Stimulated activated CD8-positive, alpha-beta memory T cell treated with anti-CD3 and anti-CD28 coated beads, Interleukin-7, amount 100 ng/mL, for 24 hours (primary cell): ENCODE data around the gene MLXIP.

Experiments used
- DNase-seq: peaks from one replicate; pipeline ENCODE4 v3.0.0-alpha.2; 2020; ENCODE audit warnings: low read depth

MLXIP gene

GRCh38 chr12:122126342-122126635, 47.7 kb downstream of the MLXIP start:
- DNase-seq, result no peak

- no peak for DNase-seq
Observed at GRCh38 chr12:122126713-122127597, 48.4 kb downstream of the MLXIP start.

DNA sequence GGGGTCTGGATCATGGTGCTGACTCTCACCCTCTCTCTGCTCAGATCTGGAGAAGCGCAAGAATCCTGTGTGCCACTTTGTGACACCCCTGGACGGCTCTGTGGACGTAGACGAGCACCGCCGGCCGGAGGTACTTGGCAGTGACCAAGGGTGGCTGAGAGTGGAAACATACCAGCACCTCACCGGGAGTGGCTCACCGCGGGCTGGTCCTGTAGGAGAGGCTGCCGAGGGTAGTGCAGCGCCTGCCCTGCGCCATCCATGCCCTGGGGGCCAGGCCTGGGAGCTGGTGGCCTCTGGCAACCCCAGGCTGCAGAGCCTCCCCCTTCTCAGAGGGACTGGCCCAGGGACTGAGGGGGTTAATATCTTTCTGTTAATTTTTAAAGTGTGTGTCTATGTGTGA, 49.3 kb downstream of the MLXIP start:
- DNase-seq, result no peak

DNA sequence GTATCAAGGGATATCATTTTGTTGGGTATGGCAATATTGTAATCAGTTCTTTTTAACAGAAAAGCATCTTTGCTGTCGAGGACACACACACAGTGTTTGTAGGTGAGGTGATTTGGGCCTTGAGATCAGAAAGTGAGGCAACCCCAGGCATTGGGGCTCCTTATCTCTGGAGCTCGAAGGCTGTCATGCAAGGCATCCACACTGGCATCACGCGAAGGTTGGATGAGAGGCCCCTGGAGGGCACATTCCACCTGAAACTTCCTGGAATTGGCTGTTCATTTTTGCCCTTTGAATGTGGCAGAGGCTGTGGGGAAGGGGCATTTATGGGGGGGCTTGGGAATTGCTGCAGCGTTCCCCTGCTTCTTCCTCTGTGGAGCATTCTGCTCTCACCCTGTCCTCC, 49.9 kb downstream of the MLXIP start:
- no peak for DNase-seq

DNA sequence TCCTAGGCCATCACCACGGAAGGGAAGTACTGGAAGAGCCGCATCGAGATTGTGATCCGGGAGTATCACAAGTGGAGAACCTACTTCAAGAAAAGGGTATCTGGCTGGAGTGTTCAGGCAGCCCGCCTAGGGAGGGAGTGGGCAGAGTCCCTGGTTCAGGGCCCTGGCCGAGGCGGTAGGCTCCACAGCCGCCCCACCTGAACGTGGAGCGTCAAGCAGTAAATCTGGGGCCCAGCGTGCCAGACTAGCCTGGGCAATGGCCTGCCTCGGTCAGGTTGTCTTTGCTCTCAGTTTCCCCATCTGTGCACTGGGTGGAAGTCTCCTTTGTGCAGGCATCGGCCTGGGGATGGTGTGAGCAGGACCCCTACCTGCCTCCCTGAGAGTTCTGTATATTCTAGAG, 50.6 kb downstream of the MLXIP start:
- DNase-seq, result no peak

GRCh38 chr12:122130150-122130549, 51.6 kb downstream of the MLXIP start:
- DNase-seq, result no peak

- DNase-seq, result no peak
Observed at GRCh38 chr12:122133192-122133950, 54.8 kb downstream of the MLXIP start.

DNA sequence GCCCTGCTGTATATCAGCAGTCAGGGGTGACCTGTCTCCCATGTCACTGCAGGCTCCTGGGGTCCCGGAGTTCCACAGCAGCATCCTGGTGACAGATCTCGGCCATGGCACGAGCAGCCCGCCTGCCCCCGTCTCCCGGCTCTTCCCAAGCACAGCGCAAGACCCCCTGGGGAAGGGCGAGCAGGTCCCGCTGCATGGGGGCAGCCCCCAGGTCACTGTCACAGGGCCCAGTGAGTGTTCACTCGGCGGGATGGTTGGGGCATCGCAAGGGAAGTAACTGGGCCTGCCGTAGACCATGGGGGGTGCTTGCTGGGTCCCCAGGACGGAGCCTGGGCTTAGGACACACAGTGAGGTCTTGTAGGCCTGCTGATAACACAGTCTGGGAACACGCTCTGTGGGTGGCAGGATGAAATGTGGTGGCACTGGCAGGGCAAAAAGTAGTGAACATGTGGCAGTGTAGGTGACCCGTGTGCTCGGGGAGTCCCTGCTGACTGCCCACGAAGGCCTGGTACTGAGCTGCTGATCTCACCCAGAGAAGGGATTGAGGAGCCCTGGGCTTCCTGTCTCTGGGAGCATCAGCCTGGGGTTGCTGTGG, 57.0 kb downstream of the MLXIP start:
- no peak for DNase-seq

DNA sequence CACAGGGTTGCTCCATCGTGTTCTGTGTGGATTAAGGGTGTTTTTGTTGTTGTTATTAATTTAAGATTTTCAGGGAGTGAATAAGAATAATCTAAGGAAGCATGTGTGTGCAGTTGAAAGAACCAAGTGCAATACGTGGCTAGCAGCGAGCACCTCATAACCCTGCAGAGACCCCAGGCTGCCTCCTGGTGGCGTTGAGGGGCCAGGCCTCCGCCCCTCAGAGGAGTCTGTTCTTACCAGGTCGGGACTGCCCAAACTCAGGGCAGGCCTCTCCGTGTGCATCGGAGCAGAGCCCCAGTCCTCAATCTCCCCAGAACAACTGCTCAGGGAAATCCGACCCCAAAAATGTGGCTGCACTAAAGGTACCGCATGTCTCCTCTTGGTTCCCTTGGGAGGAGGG, 58.7 kb downstream of the MLXIP start:
- no peak for DNase-seq

DNA sequence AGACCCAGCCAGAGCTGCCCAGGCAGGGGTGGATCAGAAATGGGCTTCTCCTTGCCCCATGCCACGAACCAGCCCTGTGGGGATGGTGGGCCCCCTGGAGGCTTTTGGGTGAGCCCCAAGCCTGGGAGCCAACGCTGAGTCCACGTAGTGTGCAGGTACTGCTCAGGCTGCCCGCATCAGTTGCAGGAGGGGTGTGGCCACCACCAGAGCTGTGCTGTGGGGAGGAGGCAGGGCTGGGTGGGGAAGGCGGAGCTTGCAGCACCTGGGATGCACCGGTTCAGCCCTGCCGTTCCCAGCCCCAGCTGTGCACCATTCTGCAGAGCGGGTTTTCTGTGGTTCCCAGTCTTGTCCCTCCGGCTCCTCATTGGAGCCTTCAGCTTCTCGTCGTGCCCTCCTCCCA, 59.1 kb downstream of the MLXIP start:
- DNase-seq, result no peak

- DNase-seq, result no peak
Observed at GRCh38 chr12:122138181-122138580, 59.6 kb downstream of the MLXIP start.

DNA sequence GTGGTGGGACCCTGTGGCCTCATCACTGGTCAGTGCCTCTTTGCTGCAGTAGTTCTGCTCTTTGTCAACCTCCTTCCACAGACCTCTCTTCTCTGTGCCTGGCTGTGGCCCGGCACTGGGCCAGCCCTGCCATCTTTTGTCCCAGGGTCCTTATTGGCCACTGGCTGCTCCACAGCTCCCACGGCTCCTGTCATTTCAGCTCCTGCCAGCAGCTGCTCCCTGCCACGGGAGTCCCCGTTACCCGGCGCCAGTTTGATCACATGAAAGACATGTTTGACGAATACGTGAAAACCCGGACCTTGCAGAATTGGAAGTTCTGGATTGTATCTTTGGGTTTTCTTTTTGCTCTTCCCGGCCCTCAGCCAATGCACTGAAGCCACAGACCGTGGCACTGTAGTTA, 60.1 kb downstream of the MLXIP start:
- DNase-seq, result no peak

DNA sequence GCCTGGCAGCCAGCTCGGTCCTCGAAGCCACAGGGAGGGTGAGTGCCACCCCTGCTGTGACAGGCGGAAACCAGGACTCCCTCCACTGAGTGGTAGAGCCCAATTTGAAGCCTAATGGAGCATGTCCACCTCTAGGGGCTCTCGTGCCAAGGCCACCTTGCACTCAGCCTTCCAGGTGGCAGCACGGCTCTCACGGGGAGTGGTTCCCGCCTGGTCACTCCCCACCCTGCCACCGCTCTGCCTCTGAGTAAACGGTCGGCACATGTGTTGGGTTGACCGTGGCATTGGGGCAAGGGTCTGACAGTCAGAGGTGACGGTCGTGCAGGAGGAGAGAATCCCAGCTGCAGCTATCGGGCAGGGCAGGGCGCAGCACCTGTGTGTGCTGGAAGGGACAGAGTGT, 60.7 kb downstream of the MLXIP start:
- DNase-seq, result no peak

DNA sequence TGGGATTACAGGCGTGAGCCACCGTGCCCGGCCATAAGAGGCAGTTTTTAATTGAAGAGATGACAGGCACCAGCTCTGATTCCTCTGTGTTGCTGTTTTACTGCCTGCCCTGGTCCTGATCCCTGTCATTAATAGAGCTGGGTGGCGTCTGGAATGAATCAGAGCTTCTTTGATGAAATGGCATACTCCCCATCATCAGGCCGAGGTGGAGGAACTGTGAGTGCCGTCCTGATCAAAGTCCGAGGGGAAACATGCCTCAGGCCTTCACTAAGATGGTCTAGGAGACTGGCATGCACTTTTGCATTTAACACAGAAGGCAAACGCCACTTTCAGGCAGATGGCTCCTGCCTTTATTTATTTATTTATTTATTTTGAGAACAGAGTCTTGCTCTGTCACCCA, 61.4 kb downstream of the MLXIP start:
- no peak for DNase-seq

DNA sequence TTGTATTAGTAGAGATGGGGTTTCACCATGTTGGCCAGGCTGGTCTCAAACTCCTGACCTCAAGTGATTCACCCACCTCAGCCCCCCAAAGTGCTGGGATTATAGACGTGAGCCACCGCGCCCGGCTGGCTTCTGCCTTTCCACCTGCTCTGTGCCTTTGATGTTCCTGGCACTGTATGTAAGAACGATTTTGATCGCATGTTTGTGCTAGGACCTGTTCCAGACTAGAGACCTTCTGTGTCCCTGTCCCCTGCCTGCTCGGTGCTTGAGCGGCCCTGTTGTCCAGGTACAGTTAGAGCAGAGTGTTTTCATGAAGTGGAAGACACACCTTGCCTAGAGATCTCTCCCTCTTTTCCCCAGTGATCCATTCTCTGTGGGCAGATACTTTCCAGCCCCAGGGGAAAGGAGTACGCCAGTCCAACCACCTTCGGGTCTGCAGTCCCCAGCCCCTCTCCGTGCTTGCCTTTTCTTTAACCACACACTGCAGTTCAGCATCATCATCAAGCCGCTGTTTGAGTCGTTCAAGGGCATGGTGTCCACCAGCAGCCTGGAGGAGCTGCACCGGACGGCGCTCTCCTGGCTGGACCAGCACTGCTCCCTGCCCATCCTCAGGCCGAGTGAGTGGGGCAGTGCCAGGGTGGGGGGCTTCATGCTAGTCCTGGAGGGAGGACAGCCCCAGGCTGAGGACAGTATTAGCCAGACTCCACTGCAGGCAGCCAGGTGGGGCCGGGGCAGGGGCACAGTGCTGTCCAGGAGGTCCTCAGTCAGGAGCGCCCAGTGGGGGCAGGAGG, 62.1 kb downstream of the MLXIP start:
- no peak for DNase-seq

- DNase-seq, result no peak
Observed at GRCh38 chr12:122141911-122142725, 63.6 kb downstream of the MLXIP start.

DNA sequence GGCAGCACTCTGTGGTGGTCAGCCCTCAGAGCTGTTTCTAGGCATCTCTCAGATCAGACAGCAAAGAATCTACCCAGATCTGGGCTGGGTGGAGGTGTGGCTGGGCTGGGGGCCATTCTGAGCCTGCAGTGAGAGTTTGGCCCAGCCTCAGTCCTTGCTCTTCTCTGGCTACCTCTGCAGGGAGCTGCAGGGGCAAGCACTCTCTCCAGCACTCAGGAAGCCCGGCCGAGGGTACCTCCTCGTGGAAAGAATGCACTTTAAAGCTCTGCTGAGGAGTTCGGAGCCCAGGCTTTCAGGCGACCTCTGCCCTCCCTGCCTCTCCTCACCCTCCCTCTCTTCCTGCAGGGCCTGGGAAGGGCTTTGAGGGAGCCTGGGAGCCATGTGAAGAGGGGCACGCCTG, 64.3 kb downstream of the MLXIP start:
- no peak for DNase-seq

GRCh38 chr12:122144885-122145284, 66.3 kb downstream of the MLXIP start:
- no peak for DNase-seq

GRCh38 chr12:122145505-122146330, 67.2 kb downstream of the MLXIP start:
- DNase-seq, result no peak

GRCh38 chr12:122147514-122148290, 69.1 kb downstream of the MLXIP start:
- no peak for DNase-seq
